ENCODE results near the gene SPOCK2. TPM values are rescaled to one million over a fixed set of nuclear protein-coding genes. Genes with fewer than 3 reads are reported as not detected.
A peak's percentile ranks its signal among the peaks of the same experiment; 100 is the strongest.

SPOCK2 gene
- polyA plus RNA-seq, 3 donors: 0.20 to 1.6 (median 0.45) TPM

DNA sequence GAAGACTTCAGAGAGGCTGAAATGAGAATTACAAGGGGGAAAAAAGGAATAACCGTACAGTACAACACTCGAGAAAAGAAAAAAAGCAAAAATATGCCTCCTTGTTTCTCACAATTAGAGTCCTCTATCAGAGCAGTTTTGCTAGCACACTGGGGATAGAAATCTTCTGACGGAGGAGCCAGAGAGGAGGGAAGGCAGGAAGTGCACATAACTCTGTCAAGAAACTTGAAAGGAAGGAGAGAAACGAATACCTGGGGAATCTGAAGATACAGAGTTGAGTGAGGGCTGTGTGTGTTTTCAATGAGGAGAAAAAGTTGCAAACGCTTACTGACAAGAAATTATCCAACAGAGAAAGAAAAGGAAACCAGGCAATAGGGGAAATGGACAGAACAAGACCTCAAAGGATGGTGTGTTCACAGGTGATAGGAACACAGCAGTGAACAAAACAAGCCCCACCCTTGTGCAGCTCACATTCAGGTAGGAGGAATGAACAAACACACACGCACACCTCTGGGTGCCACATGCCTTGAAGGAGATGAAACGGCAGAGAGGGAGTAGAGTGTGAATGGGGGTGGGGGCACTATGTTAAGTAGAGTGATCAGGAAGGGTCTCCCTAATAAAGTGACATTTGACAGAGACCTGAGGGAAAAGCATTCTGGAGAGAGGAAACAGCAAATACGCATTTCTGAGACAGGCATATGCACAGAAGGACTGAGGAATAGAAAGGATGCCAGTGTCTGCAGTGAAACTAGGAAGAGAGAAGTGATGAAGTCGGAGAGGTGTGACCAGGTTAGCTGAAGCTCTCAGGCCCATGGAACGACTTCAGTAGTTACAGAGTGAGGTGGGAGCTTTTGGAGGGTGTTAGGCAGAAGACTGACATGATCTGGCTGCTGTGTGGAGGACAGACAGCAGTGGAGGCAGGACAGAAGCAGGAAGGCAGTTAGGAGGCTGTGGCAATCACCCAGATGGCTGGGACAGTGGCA, 46.7 kb upstream of the SPOCK2 start:
- peaks cover 4 to 12% (median 7%) of the 10 kb centered on the region in 7 donors for H3K9me3 Mint-ChIP-seq
- H3K4me2 ChIP-seq (replicated peaks; ENCODE audit: extremely low read depth, low read length, poor library complexity, severe bottlenecking): no peak overlapping the region
- H3K36me3 Mint-ChIP-seq: peaks cover 34 to 36% of the 10 kb centered on the region in 2 donors
- intact Hi-C loops (cut with micrococcal nuclease): loop anchor here in 1 of 2 donors (10.0 kb wide), 1 partner anchor 200 kb away; no protein-coding TSS in a partner anchor
- peaks cover 0 to 11% of the 10 kb centered on the region in 2 donors for H3K36me3 ChIP-seq (replicated peaks in 1 of 2; ENCODE audit: control insufficient read depth in 1 of 2, insufficient read depth in 2 of 2, low read length in 2 of 2)
- no peaks in the 10 kb centered on the region for H3K79me2 ChIP-seq (ENCODE audit: insufficient read depth, low read length)
- no peak overlapping the region for H3K4me3 ChIP-seq (replicated peaks in 1 of 3; ENCODE audit: low read depth in 2 of 3, low read length in 3 of 3)
- H3K4me1 Mint-ChIP-seq: peaks cover 30% of the 10 kb centered on the region
- H3K4me3 Mint-ChIP-seq: peak overlapping the region in 1 of 2 donors; percentile 52
- no peaks in the 10 kb centered on the region for H3K27me3 ChIP-seq (ENCODE audit: control insufficient read depth in 2 of 2, insufficient read depth in 2 of 2, low read length in 2 of 2)
- H3K27me3 Mint-ChIP-seq (ENCODE audit: low read depth in 3 of 3): peaks cover 2 to 8% (median 7%) of the 10 kb centered on the region in 3 donors
- H3K27ac ChIP-seq (ENCODE audit: low read depth in 1 of 2, low read length in 2 of 2): no peak overlapping the region
- no peak overlapping the region for H2AFZ ChIP-seq (ENCODE audit: insufficient read depth, low read depth, low read length, poor library complexity, severe bottlenecking)
- peak overlapping the region in 2 of 7 donors; percentile 10 to 39 for H3K27ac Mint-ChIP-seq
- H3K9ac ChIP-seq (ENCODE audit: insufficient read depth, low read length, poor library complexity, severe bottlenecking): no peak overlapping the region
- no peak for DNase-seq
- TF ChIP-seq, protein P1, sequence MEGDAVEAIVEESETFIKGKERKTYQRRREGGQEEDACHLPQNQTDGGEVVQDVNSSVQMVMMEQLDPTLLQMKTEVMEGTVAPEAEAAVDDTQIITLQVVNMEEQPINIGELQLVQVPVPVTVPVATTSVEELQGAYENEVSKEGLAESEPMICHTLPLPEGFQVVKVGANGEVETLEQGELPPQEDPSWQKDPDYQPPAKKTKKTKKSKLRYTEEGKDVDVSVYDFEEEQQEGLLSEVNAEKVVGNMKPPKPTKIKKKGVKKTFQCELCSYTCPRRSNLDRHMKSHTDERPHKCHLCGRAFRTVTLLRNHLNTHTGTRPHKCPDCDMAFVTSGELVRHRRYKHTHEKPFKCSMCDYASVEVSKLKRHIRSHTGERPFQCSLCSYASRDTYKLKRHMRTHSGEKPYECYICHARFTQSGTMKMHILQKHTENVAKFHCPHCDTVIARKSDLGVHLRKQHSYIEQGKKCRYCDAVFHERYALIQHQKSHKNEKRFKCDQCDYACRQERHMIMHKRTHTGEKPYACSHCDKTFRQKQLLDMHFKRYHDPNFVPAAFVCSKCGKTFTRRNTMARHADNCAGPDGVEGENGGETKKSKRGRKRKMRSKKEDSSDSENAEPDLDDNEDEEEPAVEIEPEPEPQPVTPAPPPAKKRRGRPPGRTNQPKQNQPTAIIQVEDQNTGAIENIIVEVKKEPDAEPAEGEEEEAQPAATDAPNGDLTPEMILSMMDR (IDR thresholded peaks at IDR 0.05): no peak
- peaks cover 4 to 6% of the 10 kb centered on the region in 2 donors for H3K9me3 ChIP-seq (replicated peaks in 1 of 2; ENCODE audit: control insufficient read depth in 1 of 2, insufficient read depth in 1 of 2, low read length in 2 of 2)
- 75% methylated on average over 5 of the region's 10 CpGs for WGBS (ENCODE audit: insufficient coverage)
- no peaks in the 10 kb centered on the region for H4K20me1 ChIP-seq (ENCODE audit: insufficient read depth, low read length)
- H3K4me1 ChIP-seq (ENCODE audit: control insufficient read depth in 1 of 2, insufficient read depth in 2 of 2, low read length in 2 of 2): peaks cover 18 to 20% of the 10 kb centered on the region in 2 donors

DNA sequence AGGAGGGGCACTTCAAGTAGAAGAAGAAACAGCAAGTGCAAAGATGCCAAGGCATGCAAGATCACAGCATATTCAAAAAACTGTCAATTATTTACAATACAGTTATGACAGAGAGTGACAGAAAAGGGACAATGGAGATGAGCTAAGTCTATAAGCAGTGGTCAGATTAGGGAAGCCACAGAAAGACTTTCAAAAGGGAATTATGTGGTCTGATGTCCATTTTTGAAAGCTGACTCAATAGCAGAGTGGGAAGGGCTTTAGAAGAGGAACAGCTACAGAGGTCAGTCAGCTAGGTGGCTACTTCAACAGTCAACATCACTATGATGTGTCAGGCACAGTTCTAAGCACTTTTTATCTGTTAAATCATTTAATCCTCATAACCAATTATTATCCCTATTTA, 45.2 kb upstream of the SPOCK2 start:
- peaks cover 30% of the 10 kb centered on the region for H3K4me1 Mint-ChIP-seq
- H3K79me2 ChIP-seq (ENCODE audit: insufficient read depth, low read length): no peaks in the 10 kb centered on the region
- peaks cover 2 to 8% (median 7%) of the 10 kb centered on the region in 3 donors for H3K27me3 Mint-ChIP-seq (ENCODE audit: low read depth in 3 of 3)
- H3K36me3 Mint-ChIP-seq: peaks cover 40 to 45% of the 10 kb centered on the region in 2 donors
- TF ChIP-seq, protein P1 (IDR thresholded peaks at IDR 0.05): no peak
- no peak overlapping the region for H3K4me2 ChIP-seq (replicated peaks; ENCODE audit: extremely low read depth, low read length, poor library complexity, severe bottlenecking)
- no peak overlapping the region for H3K4me3 Mint-ChIP-seq
- H3K9me3 ChIP-seq (replicated peaks in 1 of 2; ENCODE audit: control insufficient read depth in 1 of 2, insufficient read depth in 1 of 2, low read length in 2 of 2): peaks cover 4 to 6% of the 10 kb centered on the region in 2 donors
- H3K27ac ChIP-seq (ENCODE audit: low read depth in 1 of 2, low read length in 2 of 2): no peak overlapping the region
- peak; percentile 71 to 73 (median 71) for DNase-seq
- peaks cover 4 to 12% (median 7%) of the 10 kb centered on the region in 7 donors for H3K9me3 Mint-ChIP-seq
- peak overlapping the region in 6 of 7 donors; percentile 3 to 86 (median 43) for H3K27ac Mint-ChIP-seq
- H3K4me1 ChIP-seq (ENCODE audit: control insufficient read depth in 1 of 2, insufficient read depth in 2 of 2, low read length in 2 of 2): peaks cover 17 to 18% of the 10 kb centered on the region in 2 donors
- H3K27me3 ChIP-seq (ENCODE audit: control insufficient read depth in 2 of 2, insufficient read depth in 2 of 2, low read length in 2 of 2): no peaks in the 10 kb centered on the region
- intact Hi-C loops (cut with micrococcal nuclease): loop anchor here in 1 of 2 donors (10.0 kb wide), 1 partner anchor 201 kb away; no protein-coding TSS in a partner anchor
- H3K4me3 ChIP-seq (replicated peaks in 1 of 3; ENCODE audit: low read depth in 2 of 3, low read length in 3 of 3): no peak overlapping the region
- H3K9ac ChIP-seq (ENCODE audit: insufficient read depth, low read length, poor library complexity, severe bottlenecking): no peak overlapping the region
- H4K20me1 ChIP-seq (ENCODE audit: insufficient read depth, low read length): no peaks in the 10 kb centered on the region
- H2AFZ ChIP-seq (ENCODE audit: insufficient read depth, low read depth, low read length, poor library complexity, severe bottlenecking): no peak overlapping the region
- peaks cover 0 to 11% of the 10 kb centered on the region in 2 donors for H3K36me3 ChIP-seq (replicated peaks in 1 of 2; ENCODE audit: control insufficient read depth in 1 of 2, insufficient read depth in 2 of 2, low read length in 2 of 2)
